Measurements from ENCODE around the gene FOXN3.

GRCh38 chr14:89279649-89280232 lies 137.3 kb downstream of the FOXN3 start:
- TF ChIP-seq CTCF (conservative IDR thresholded peaks at IDR 0.05 in 1 of 2, IDR thresholded peaks at IDR 0.05 in 1 of 2; ENCODE audit: low read depth in 1 of 2, low read length in 2 of 2) = no peak
- no peak for TF ChIP-seq EZH2 (IDR thresholded peaks at IDR 0.05; ENCODE audit: low read length, missing control alignments)
